Glomerular visceral epithelial cell (primary cell): ENCODE results near the gene MRPL24.
A peak's percentile ranks its signal among the peaks of the same experiment; 100 is the strongest.
"Not testable (repeated sequence)": the region's sequence is repeated elsewhere in the genome, so short reads cannot be mapped to it uniquely, and the experiment has no call there.

Source experiments
- DNase-seq: peaks from one replicate; pipeline ENCODE4 v3.0.0-alpha.2; 2016; ENCODE audit errors: extremely low spot score

Gene MRPL24

GRCh38 chr1:156740741-156741480, at the start of gene MRPL24:
TSS of gene MRPL24 (minus strand) at chr1:156741088. CDS start at chr1:156738704, 2,384 bp downstream.
- peak; percentile 100 for DNase-seq

- DNase-seq, result no peak
Measured at GRCh38 chr1:156789621-156790318, 48.9 kb upstream of the MRPL24 start.

- no peak for DNase-seq
Measured at GRCh38 chr1:156788136-156788535, 47.2 kb upstream of the MRPL24 start.

GRCh38 chr1:156786640-156787039, 45.8 kb upstream of the MRPL24 start:
- no peak for DNase-seq

- no peak for DNase-seq
Measured at GRCh38 chr1:156785458-156785857, 44.6 kb upstream of the MRPL24 start.

- peak; percentile 69 for DNase-seq
Measured at GRCh38 chr1:156781585-156782186, 40.8 kb upstream of the MRPL24 start.

- DNase-seq, result no peak
Measured at GRCh38 chr1:156777573-156777972, 36.7 kb upstream of the MRPL24 start.

GRCh38 chr1:156776942-156777341, 36.1 kb upstream of the MRPL24 start:
- DNase-seq, result no peak

GRCh38 chr1:156775799-156776198, 34.9 kb upstream of the MRPL24 start:
- no peak for DNase-seq

- DNase-seq, result no peak
Measured at GRCh38 chr1:156773607-156774006, 32.7 kb upstream of the MRPL24 start.

- no peak for DNase-seq
Measured at GRCh38 chr1:156772728-156773497, 32.0 kb upstream of the MRPL24 start.

- DNase-seq, result no peak
Measured at GRCh38 chr1:156772222-156772621, 31.3 kb upstream of the MRPL24 start.

GRCh38 chr1:156768610-156769295, 27.9 kb upstream of the MRPL24 start:
- no peak for DNase-seq

- DNase-seq, result no peak
Measured at GRCh38 chr1:156767879-156768604, 27.2 kb upstream of the MRPL24 start.

GRCh38 chr1:156767101-156767878, 26.4 kb upstream of the MRPL24 start, which contains the start of gene PRCC:
TSS of gene PRCC (plus strand) at chr1:156767535. CDS start at chr1:156767772, 237 bp downstream.
- peak; percentile 100 for DNase-seq

- DNase-seq, result no peak
Measured at GRCh38 chr1:156766298-156767100, 25.6 kb upstream of the MRPL24 start.

- DNase-seq, result no peak
Measured at GRCh38 chr1:156765666-156766065, 24.8 kb upstream of the MRPL24 start.

- not testable (repeated sequence) for DNase-seq
Measured at GRCh38 chr1:156765136-156765535, 24.2 kb upstream of the MRPL24 start.

GRCh38 chr1:156760796-156761104, 19.9 kb upstream of the MRPL24 start:
- DNase-seq, result no peak
